ENCODE results near the gene EBF3. TPM values are rescaled to one million over a fixed set of nuclear protein-coding genes. Genes with fewer than 3 reads are reported as not detected.

EBF3 gene
- total RNA-seq, 1 experiment from 2014 or later: not detected

- Histone ChIP-seq H3K9me2 (replicated peaks; ENCODE audit: low read length) (no peaks in the 10 kb centered on the region), H3K79me2 (ENCODE audit: low read length) (no peaks in the 10 kb centered on the region), H3K4me3 (ENCODE audit: low read length) (no peak overlapping the region), H4K20me1 (ENCODE audit: low read length) (no peaks in the 10 kb centered on the region), H3K9me3 (ENCODE audit: low read length) (no peaks in the 10 kb centered on the region), H3F3A (ENCODE audit: low read length, unreplicated experiment) (no peaks in the 10 kb centered on the region), H3K4me1 (ENCODE audit: insufficient read depth, low read length) (no peaks in the 10 kb centered on the region), H3K27ac (ENCODE audit: low read length) (no peak overlapping the region), H3K36me3 (ENCODE audit: low read depth, low read length) (no peaks in the 10 kb centered on the region), H3K9ac (ENCODE audit: low read length) (no peak overlapping the region), H3K4me2 (ENCODE audit: low read length) (no peak overlapping the region), H2AFZ (ENCODE audit: low read length) (no peak overlapping the region), H3K27me3 (ENCODE audit: low read length) (no peaks in the 10 kb centered on the region)
- DNase-seq (no peak), ATAC-seq (no peak)
- intact Hi-C loops (cut with micrococcal nuclease): no loop called here
- no TSS peak for BruUV-seq (replicated peaks)
- ChIA-PET POLR2A (ENCODE audit: unreplicated experiment) (no interaction called here), CTCF (no interaction called here)
- TF ChIP-seq EZH2 (IDR thresholded peaks at IDR 0.05; ENCODE audit: low read length, unreplicated experiment) (no peak), EZH2phosphoT487 (IDR thresholded peaks at IDR 0.05; ENCODE audit: borderline replicate concordance, low read length) (no peak), CTCF (conservative IDR thresholded peaks at IDR 0.05; ENCODE audit: low read depth, low read length) (no peak)
These were observed 21.7 kb downstream of the EBF3 start for GRCh38 chr10:129942391-129942790.

GRCh38 chr10:129942019-129942277, 22.1 kb downstream of the EBF3 start:
- no peaks in the 10 kb centered on the region for H3K9me3 ChIP-seq (ENCODE audit: low read length)
- H3K27me3 ChIP-seq (ENCODE audit: low read length): no peaks in the 10 kb centered on the region
- ChIA-PET CTCF (no interaction called here), POLR2A (ENCODE audit: unreplicated experiment) (no interaction called here)
- no peaks in the 10 kb centered on the region for H3K79me2 ChIP-seq (ENCODE audit: low read length)
- H3K4me3 ChIP-seq (ENCODE audit: low read length): no peak overlapping the region
- TF ChIP-seq CTCF (conservative IDR thresholded peaks at IDR 0.05; ENCODE audit: low read depth, low read length) (no peak), EZH2 (IDR thresholded peaks at IDR 0.05; ENCODE audit: low read length, unreplicated experiment) (no peak), EZH2phosphoT487 (IDR thresholded peaks at IDR 0.05; ENCODE audit: borderline replicate concordance, low read length) (no peak)
- H3K4me1 ChIP-seq (ENCODE audit: insufficient read depth, low read length): no peaks in the 10 kb centered on the region
- H3K36me3 ChIP-seq (ENCODE audit: low read depth, low read length): no peaks in the 10 kb centered on the region
- intact Hi-C loops (cut with micrococcal nuclease): no loop called here
- H3K4me2 ChIP-seq (ENCODE audit: low read length): no peak overlapping the region
- no peak for ATAC-seq
- H4K20me1 ChIP-seq (ENCODE audit: low read length): no peaks in the 10 kb centered on the region
- no peaks in the 10 kb centered on the region for H3K9me2 ChIP-seq (replicated peaks; ENCODE audit: low read length)
- H3F3A ChIP-seq (ENCODE audit: low read length, unreplicated experiment): no peaks in the 10 kb centered on the region
- no peak overlapping the region for H2AFZ ChIP-seq (ENCODE audit: low read length)
- DNase-seq: no peak
- no TSS peak for BruUV-seq (replicated peaks)
- no peak overlapping the region for H3K27ac ChIP-seq (ENCODE audit: low read length)
- H3K9ac ChIP-seq (ENCODE audit: low read length): no peak overlapping the region

GRCh38 chr10:129941199-129942018, 22.7 kb downstream of the EBF3 start:
- no peaks in the 10 kb centered on the region for H3K9me2 ChIP-seq (replicated peaks; ENCODE audit: low read length)
- H2AFZ ChIP-seq (ENCODE audit: low read length): no peak overlapping the region
- H3K9ac ChIP-seq (ENCODE audit: low read length): no peak overlapping the region
- H3K27me3 ChIP-seq (ENCODE audit: low read length): no peaks in the 10 kb centered on the region
- no TSS peak for BruUV-seq (replicated peaks)
- no peak overlapping the region for H3K27ac ChIP-seq (ENCODE audit: low read length)
- DNase-seq: no peak
- no peak overlapping the region for H3K4me3 ChIP-seq (ENCODE audit: low read length)
- CTCF ChIA-PET: no interaction called here
- no peaks in the 10 kb centered on the region for H4K20me1 ChIP-seq (ENCODE audit: low read length)
- intact Hi-C loops (cut with micrococcal nuclease): no loop called here
- POLR2A ChIA-PET (ENCODE audit: unreplicated experiment): no interaction called here
- ATAC-seq: no peak
- no peaks in the 10 kb centered on the region for H3K36me3 ChIP-seq (ENCODE audit: low read depth, low read length)
- H3K79me2 ChIP-seq (ENCODE audit: low read length): no peaks in the 10 kb centered on the region
- H3K4me2 ChIP-seq (ENCODE audit: low read length): no peak overlapping the region
- H3K4me1 ChIP-seq (ENCODE audit: insufficient read depth, low read length): no peaks in the 10 kb centered on the region
- H3K9me3 ChIP-seq (ENCODE audit: low read length): no peaks in the 10 kb centered on the region
- TF ChIP-seq CTCF (conservative IDR thresholded peaks at IDR 0.05; ENCODE audit: low read depth, low read length): no peak
- no peaks in the 10 kb centered on the region for H3F3A ChIP-seq (ENCODE audit: low read length, unreplicated experiment)
